Activated naive CD8-positive, alpha-beta T cell (primary cell): ENCODE results near the gene ASTN2.

Experiments used
- H3K27ac Mint-ChIP-seq: one replicate; pipeline ENCODE4 v1.8.0; 2021; ENCODE audit warnings: mixed read lengths
- H3K27me3 Mint-ChIP-seq: one replicate; pipeline ENCODE4 v1.8.0; 2021; ENCODE audit warnings: mixed read lengths
- H3K36me3 Mint-ChIP-seq: one replicate; pipeline ENCODE4 v1.8.0; 2021; ENCODE audit warnings: mixed read lengths
- H3K4me1 Mint-ChIP-seq: one replicate; pipeline ENCODE4 v1.8.0; 2021; ENCODE audit warnings: low read depth, mixed read lengths
- H3K4me3 Mint-ChIP-seq: one replicate; pipeline ENCODE4 v1.8.0; 2021; ENCODE audit warnings: mild to moderate bottlenecking, mixed read lengths
- H3K9me3 Mint-ChIP-seq: one replicate; pipeline ENCODE4 v1.8.0; 2021; ENCODE audit warnings: low read depth, mixed read lengths

The ASTN2 gene

DNA sequence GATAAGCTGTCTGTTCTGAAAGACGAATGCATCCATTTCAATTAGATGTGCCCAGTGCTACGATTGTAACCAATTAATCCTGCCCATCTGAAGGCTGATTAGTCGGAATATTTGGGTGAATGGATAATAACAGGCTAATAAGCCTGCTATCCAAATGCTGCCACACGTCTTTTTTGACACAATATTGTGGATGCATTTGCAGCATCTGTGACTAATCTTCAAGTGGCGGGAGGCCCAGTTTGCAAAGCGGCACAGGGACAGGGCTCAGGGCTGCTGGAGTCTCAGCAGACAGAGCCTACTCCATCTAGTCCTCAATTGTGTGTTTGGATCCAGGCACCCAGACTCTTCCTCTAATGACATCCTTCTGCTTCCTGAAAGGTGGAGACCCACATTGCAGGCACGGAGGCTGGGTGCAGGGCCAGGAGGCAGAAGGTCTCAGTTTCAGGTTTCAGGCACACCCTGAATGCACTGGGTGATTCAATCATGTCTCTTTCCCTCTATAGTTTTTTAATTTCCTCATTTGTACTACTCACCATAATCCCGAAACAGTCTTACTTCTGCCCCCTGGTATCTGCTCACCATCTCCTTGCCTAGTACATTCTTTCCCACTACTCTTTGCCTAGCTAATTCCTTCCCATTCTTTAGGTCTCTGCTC is 169.6 kb downstream of the ASTN2 start:
- Mint-ChIP-seq H3K4me1 (no peaks in the 10 kb centered on the region), H3K9me3 (peaks cover 3% of the 10 kb centered on the region), H3K27me3 (no peaks in the 10 kb centered on the region), H3K4me3 (no peak overlapping the region), H3K36me3 (no peaks in the 10 kb centered on the region), H3K27ac (no peak overlapping the region)

DNA sequence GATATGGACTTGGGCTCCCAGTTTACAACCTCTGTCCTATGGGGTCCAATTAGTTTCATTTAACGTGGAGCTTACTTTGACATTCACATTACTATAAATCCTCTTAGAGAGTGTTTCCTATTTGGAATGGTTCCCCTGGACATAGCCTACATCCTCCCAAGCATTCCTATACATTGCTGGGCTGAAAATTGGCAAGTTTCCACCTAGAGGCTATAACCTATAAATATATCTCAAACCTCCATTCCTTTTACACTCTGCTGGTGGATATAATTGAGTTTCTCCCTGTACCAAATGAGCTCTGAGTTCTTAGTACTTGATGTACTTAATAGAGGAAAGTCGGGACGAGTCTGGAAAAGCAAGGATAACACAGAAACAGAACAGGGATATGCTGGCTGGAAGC is 172.8 kb downstream of the ASTN2 start:
- Mint-ChIP-seq H3K4me1 (no peaks in the 10 kb centered on the region), H3K27ac (no peak overlapping the region), H3K27me3 (no peaks in the 10 kb centered on the region), H3K36me3 (no peaks in the 10 kb centered on the region), H3K9me3 (peaks cover 3% of the 10 kb centered on the region), H3K4me3 (no peak overlapping the region)

- Mint-ChIP-seq H3K4me3 (no peak overlapping the region), H3K36me3 (no peaks in the 10 kb centered on the region), H3K9me3 (peaks cover 3% of the 10 kb centered on the region), H3K27me3 (no peaks in the 10 kb centered on the region), H3K4me1 (no peaks in the 10 kb centered on the region), H3K27ac (no peak overlapping the region)
These were observed 175.4 kb downstream of the ASTN2 start for GRCh38 chr9:117239428-117239827.

DNA sequence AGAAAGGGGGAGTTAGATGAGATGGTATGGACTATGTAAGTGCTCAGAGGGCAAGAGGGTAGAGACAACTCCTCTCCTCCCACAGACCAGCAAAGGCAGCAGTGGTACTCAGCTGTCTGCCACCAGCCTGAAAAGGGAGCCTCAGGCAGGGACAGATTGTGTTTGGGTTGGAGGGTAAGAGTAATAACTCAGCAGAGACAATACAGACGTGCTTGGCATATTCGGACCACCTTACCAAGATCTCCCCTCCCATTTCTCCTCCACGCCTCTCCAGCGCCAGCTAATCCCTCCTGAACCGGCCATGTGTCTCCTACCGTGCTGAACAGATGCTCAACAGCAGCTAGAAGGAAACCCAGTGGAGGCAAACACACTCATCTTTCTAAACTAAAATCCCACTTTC is 180.8 kb downstream of the ASTN2 start:
- Mint-ChIP-seq H3K27ac (no peak overlapping the region), H3K4me1 (no peaks in the 10 kb centered on the region), H3K9me3 (no peaks in the 10 kb centered on the region), H3K4me3 (no peak overlapping the region), H3K27me3 (no peaks in the 10 kb centered on the region), H3K36me3 (no peaks in the 10 kb centered on the region)

DNA sequence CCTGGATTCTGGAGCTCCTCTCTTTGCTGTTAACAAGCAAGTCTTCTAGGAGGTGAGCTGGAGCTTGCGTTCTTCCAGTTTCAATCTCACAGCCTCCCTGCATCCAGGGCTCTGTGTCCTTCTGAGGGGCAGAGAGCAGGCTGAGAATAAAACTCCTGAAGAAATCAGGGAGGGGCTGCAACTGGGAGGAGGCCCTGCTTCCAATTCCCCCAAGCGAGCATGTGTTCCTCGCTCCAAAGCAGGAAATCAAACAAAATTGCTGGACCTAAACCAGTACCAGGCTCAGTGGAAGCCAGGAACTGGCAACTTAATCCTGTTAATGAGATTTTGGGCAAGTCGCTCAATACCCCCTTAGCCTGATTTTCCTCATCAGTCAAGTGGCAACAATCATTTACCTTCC is 181.8 kb downstream of the ASTN2 start:
- Mint-ChIP-seq H3K4me3 (no peak overlapping the region), H3K27me3 (no peaks in the 10 kb centered on the region), H3K27ac (no peak overlapping the region), H3K4me1 (no peaks in the 10 kb centered on the region), H3K36me3 (no peaks in the 10 kb centered on the region), H3K9me3 (no peaks in the 10 kb centered on the region)

DNA sequence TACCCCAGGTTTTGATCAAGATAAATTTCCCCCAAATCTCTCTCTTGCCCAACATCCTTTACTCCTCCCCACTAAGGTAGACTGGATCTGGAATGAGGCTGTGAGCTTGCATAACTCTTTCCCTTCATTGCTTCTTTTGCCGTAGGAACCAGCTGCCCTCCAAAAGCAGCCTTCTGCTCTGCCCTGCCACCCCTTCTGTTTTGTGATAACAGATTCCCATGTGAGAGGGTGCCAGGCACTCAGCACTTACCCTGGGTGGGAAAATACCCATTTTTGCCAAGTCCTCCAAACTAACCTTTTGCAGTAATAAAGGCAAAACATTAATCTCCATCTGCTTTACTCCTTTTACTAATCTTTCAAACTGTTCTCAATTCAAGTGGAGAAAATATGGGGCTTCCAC is 182.6 kb downstream of the ASTN2 start:
- Mint-ChIP-seq H3K9me3 (no peaks in the 10 kb centered on the region), H3K27ac (no peak overlapping the region), H3K4me3 (no peak overlapping the region), H3K36me3 (no peaks in the 10 kb centered on the region), H3K4me1 (no peaks in the 10 kb centered on the region), H3K27me3 (no peaks in the 10 kb centered on the region)

- Mint-ChIP-seq H3K4me1 (no peaks in the 10 kb centered on the region), H3K9me3 (no peaks in the 10 kb centered on the region), H3K36me3 (no peaks in the 10 kb centered on the region), H3K27ac (no peak overlapping the region), H3K27me3 (no peaks in the 10 kb centered on the region), H3K4me3 (no peak overlapping the region)
These were observed 183.8 kb downstream of the ASTN2 start for GRCh38 chr9:117231012-117231411.

- Mint-ChIP-seq H3K36me3 (no peaks in the 10 kb centered on the region), H3K4me3 (no peak overlapping the region), H3K27ac (no peak overlapping the region), H3K27me3 (no peaks in the 10 kb centered on the region), H3K9me3 (no peaks in the 10 kb centered on the region), H3K4me1 (no peaks in the 10 kb centered on the region)
These were observed 190.2 kb downstream of the ASTN2 start for GRCh38 chr9:117224695-117225094.

DNA sequence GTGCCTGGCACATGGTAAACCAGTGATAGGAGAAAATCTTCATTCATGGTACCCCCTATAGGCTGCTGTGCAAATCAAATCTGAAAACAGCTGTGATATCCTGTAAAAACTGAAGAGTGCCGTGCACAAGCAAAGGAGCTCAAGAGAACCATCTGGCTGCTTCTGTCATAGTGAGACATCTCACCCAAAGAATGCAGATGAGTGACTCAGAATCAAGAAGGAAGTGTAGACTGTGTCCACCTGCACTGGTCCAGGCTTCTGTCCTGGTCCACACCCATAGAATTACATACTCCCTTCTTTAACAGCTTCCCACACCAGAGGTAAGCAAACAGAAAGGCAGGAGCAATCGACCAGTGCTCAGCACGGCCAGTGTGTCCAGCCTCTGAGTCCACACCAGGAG is 195.9 kb downstream of the ASTN2 start:
- no peak overlapping the region for H3K4me3 Mint-ChIP-seq
- no peaks in the 10 kb centered on the region for H3K36me3 Mint-ChIP-seq
- H3K4me1 Mint-ChIP-seq = no peaks in the 10 kb centered on the region
- H3K27ac Mint-ChIP-seq = no peak overlapping the region
- H3K9me3 Mint-ChIP-seq = no peaks in the 10 kb centered on the region
- H3K27me3 Mint-ChIP-seq = no peaks in the 10 kb centered on the region

- Mint-ChIP-seq H3K27ac (no peak overlapping the region), H3K4me3 (no peak overlapping the region), H3K4me1 (no peaks in the 10 kb centered on the region), H3K36me3 (no peaks in the 10 kb centered on the region), H3K9me3 (peaks cover 8% of the 10 kb centered on the region), H3K27me3 (no peaks in the 10 kb centered on the region)
These were observed 200.4 kb downstream of the ASTN2 start for GRCh38 chr9:117214416-117214815.

DNA sequence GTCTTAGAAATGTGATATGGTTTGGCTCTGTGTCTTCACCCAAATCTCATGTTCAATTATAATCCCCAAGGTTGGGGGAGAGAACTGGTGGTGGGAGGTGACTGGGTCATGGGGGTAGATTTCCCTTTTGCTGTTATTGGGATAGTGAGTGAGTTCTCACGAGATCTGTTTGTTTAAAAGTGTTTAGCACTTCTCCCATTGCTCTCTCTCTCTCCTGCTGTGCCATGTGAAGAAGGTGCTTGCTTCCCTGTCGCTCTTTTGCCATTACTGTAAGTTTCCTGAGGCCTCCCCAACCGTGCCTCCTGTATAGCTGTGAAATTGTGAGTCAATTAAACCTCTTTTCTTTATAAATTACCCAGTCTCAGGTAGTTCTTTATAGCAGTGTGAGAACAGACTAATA is 203.6 kb downstream of the ASTN2 start:
- Mint-ChIP-seq H3K27me3 (no peaks in the 10 kb centered on the region), H3K27ac (no peak overlapping the region), H3K4me1 (no peaks in the 10 kb centered on the region), H3K4me3 (no peak overlapping the region), H3K36me3 (no peaks in the 10 kb centered on the region), H3K9me3 (peaks cover 16% of the 10 kb centered on the region)

DNA sequence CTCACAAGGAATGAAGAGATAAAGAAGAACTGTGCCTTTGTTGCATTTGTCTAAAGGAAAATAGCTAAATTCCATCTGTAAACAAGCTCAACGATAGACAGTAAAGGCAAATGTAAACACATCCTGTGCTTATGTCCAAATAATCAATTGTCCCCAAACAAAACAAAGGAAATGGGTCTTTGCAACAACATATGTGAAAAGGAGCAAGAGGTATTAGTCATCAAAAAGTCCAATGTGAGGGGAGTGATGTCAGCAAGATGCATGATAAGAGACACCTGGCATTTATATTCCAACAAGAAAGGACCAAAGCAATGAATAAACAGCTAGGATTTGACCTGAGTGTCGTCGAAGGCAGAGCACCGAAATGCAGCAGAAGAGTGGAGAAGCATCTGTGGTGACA is 209.1 kb downstream of the ASTN2 start:
- H3K9me3 Mint-ChIP-seq = peaks cover 8% of the 10 kb centered on the region
- no peak overlapping the region for H3K27ac Mint-ChIP-seq
- H3K27me3 Mint-ChIP-seq = no peaks in the 10 kb centered on the region
- H3K4me3 Mint-ChIP-seq = no peak overlapping the region
- H3K4me1 Mint-ChIP-seq = no peaks in the 10 kb centered on the region
- no peaks in the 10 kb centered on the region for H3K36me3 Mint-ChIP-seq

DNA sequence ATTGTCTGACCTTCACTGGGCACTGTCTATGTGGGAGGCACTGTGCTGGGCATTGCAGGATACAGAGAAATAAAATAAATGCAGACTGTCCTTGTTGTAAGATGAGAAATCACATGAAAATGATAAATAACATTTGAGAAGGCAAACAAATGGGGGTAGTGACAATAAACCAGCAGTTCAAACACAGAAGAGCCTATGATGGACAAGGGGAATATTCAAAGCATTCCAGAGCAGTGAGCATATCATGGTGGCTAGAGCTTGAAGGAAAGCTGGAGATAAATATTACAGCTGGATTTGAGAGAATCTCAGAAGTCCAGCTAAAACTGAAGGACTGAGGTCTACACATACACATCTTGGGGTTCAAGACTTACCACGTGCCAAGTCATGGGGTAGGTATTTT is 209.9 kb downstream of the ASTN2 start:
- peaks cover 8% of the 10 kb centered on the region for H3K9me3 Mint-ChIP-seq
- H3K4me3 Mint-ChIP-seq = no peak overlapping the region
- no peaks in the 10 kb centered on the region for H3K4me1 Mint-ChIP-seq
- no peak overlapping the region for H3K27ac Mint-ChIP-seq
- no peaks in the 10 kb centered on the region for H3K27me3 Mint-ChIP-seq
- no peaks in the 10 kb centered on the region for H3K36me3 Mint-ChIP-seq

DNA sequence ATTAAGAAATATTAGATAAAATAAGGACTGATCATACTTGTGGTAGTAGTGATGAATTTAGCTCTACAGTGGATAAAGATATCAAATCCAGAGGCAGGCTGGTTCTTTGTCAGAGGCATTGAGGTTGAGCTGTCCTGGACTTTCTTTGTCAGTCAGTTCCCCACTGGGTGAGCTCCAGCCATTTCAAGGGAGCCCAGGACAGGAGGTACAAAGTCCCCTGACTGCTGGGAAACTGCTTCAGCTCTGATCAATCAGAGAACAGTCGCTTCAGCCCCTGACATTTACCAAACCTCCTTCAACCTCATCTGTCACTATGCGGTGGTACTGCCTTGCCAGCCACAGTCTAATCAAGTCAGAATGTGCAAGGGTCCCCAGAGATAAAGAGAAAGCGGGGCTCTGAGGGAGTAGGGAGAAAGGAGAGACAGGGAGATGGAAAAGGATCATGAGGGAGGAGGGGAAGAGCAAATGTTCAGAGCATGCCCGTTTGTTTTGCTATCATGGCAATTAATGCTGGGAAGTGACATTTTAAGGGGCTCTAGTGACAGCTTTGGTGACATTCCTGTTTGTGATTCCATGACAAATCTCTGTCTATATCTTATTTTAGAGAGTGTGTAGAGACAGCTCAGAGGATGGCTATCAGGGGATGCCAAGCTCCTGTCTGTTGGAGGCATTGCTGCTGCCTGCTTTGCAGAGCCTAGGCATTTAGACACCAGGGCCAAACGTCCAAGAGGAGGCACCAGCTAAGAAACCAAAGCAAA is 223.2 kb downstream of the ASTN2 start:
- Mint-ChIP-seq H3K27me3 (peaks cover 3% of the 10 kb centered on the region), H3K9me3 (peaks cover 4% of the 10 kb centered on the region), H3K4me1 (no peaks in the 10 kb centered on the region), H3K27ac (no peak overlapping the region), H3K36me3 (no peaks in the 10 kb centered on the region), H3K4me3 (no peak overlapping the region)

DNA sequence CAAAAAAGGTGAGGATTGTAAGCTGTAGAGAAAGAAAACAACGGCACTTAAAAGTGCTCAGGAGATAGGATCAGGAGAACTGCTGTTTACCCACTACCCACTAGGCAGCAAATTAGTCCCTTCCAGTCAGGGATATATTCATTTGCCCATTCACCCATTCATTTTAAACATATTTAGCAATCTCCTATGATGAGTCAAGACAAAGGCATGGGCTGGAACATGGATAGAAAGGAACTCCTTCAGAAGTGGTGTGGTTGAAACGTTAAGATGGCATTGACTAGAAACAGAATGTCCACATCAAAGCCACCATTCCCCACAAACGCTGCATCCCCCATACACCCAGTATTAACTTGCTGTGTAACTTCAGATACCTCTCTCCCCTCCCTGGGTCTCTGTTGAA is 225.7 kb downstream of the ASTN2 start:
- H3K4me3 Mint-ChIP-seq = no peak overlapping the region
- H3K27me3 Mint-ChIP-seq = peaks cover 3% of the 10 kb centered on the region
- no peaks in the 10 kb centered on the region for H3K4me1 Mint-ChIP-seq
- H3K27ac Mint-ChIP-seq = no peak overlapping the region
- peaks cover 4% of the 10 kb centered on the region for H3K9me3 Mint-ChIP-seq
- no peaks in the 10 kb centered on the region for H3K36me3 Mint-ChIP-seq

GRCh38 chr9:117188394-117188793 is 226.5 kb downstream of the ASTN2 start:
- H3K27me3 Mint-ChIP-seq = peaks cover 3% of the 10 kb centered on the region
- no peaks in the 10 kb centered on the region for H3K4me1 Mint-ChIP-seq
- peaks cover 4% of the 10 kb centered on the region for H3K9me3 Mint-ChIP-seq
- no peak overlapping the region for H3K4me3 Mint-ChIP-seq
- H3K27ac Mint-ChIP-seq = no peak overlapping the region
- no peaks in the 10 kb centered on the region for H3K36me3 Mint-ChIP-seq
